ENCODE data around the gene GCNT2.
"Not testable (repeated sequence)": the region's sequence is repeated elsewhere in the genome, so short reads cannot be mapped to it uniquely, and the experiment has no call there.

GCNT2 gene

GRCh38 chr6:10658910-10659698 lies 138.0 kb downstream of the GCNT2 start:
- Histone ChIP-seq H3K4me3 (ENCODE audit: low read depth, low read length, poor library complexity, severe bottlenecking) (no peak overlapping the region), H3K9me2 (ENCODE audit: low read depth, low read length) (no peaks in the 10 kb centered on the region), H2AFZ (ENCODE audit: low read length) (no peak overlapping the region), H3K4me2 (ENCODE audit: low read length) (no peak overlapping the region), H3K36me3 (ENCODE audit: insufficient read depth, low read length) (no peaks in the 10 kb centered on the region), H3K27ac (ENCODE audit: low read depth, low read length, poor library complexity, severe bottlenecking) (no peak overlapping the region), H3K79me2 (ENCODE audit: insufficient read depth, low read length) (no peaks in the 10 kb centered on the region), H3K4me1 (ENCODE audit: insufficient read depth, low read length, severe bottlenecking) (no peaks in the 10 kb centered on the region), H3F3A (ENCODE audit: insufficient read depth, low read length) (no peaks in the 10 kb centered on the region), H3K9ac (ENCODE audit: low read length) (no peak overlapping the region), H3K9me3 (ENCODE audit: low read length) (no peaks in the 10 kb centered on the region), H4K20me1 (ENCODE audit: insufficient read depth, low read length) (no peaks in the 10 kb centered on the region), H3K27me3 (ENCODE audit: insufficient read depth, low read length) (no peaks in the 10 kb centered on the region; the same call in 1 of the 2 replicates)
- no peak for TF ChIP-seq CTCF (IDR thresholded peaks at IDR 0.05; ENCODE audit: low read length)
- TF ChIP-seq EZH2 (IDR thresholded peaks at IDR 0.05; ENCODE audit: borderline replicate concordance, low read length): no peak

- Histone ChIP-seq H3K4me2 (ENCODE audit: low read length) (no peak overlapping the region), H2AFZ (ENCODE audit: low read length) (no peak overlapping the region), H3K4me3 (ENCODE audit: low read depth, low read length, poor library complexity, severe bottlenecking) (no peak overlapping the region)
These were observed 138.7 kb downstream of the GCNT2 start for GRCh38 chr6:10659699-10660348.

GRCh38 chr6:10660431-10661191 lies 139.5 kb downstream of the GCNT2 start:
- H4K20me1 ChIP-seq (ENCODE audit: insufficient read depth, low read length); H2AFZ ChIP-seq (ENCODE audit: low read length): not testable (repeated sequence)

More at GRCh38 chr6:10659699-10660348, 138.7 kb downstream of the GCNT2 start:
- Histone ChIP-seq H3K27ac (ENCODE audit: low read depth, low read length, poor library complexity, severe bottlenecking) (no peak overlapping the region), H3K9me2 (ENCODE audit: low read depth, low read length) (no peaks in the 10 kb centered on the region), H3K27me3 (ENCODE audit: insufficient read depth, low read length) (no peaks in the 10 kb centered on the region; the same call in 1 of the 2 replicates), H3K9me3 (ENCODE audit: low read length) (no peaks in the 10 kb centered on the region), H3K79me2 (ENCODE audit: insufficient read depth, low read length) (no peaks in the 10 kb centered on the region), H3F3A (ENCODE audit: insufficient read depth, low read length) (no peaks in the 10 kb centered on the region), H3K4me1 (ENCODE audit: insufficient read depth, low read length, severe bottlenecking) (no peaks in the 10 kb centered on the region), H3K36me3 (ENCODE audit: insufficient read depth, low read length) (no peaks in the 10 kb centered on the region), H3K9ac (ENCODE audit: low read length) (no peak overlapping the region), H4K20me1 (ENCODE audit: insufficient read depth, low read length) (no peaks in the 10 kb centered on the region)
- TF ChIP-seq EZH2 (IDR thresholded peaks at IDR 0.05; ENCODE audit: borderline replicate concordance, low read length) (no peak), CTCF (IDR thresholded peaks at IDR 0.05; ENCODE audit: low read length) (no peak)

More at GRCh38 chr6:10660431-10661191, 139.5 kb downstream of the GCNT2 start:
- not testable (repeated sequence) for H3K27ac ChIP-seq (ENCODE audit: low read depth, low read length, poor library complexity, severe bottlenecking); H3K4me1 ChIP-seq (ENCODE audit: insufficient read depth, low read length, severe bottlenecking); H3K9me3 ChIP-seq (ENCODE audit: low read length); H3K4me2 ChIP-seq (ENCODE audit: low read length); H3F3A ChIP-seq (ENCODE audit: insufficient read depth, low read length); H3K36me3 ChIP-seq (ENCODE audit: insufficient read depth, low read length); H3K9ac ChIP-seq (ENCODE audit: low read length); H3K27me3 ChIP-seq (ENCODE audit: insufficient read depth, low read length); H3K9me2 ChIP-seq (ENCODE audit: low read depth, low read length); H3K79me2 ChIP-seq (ENCODE audit: insufficient read depth, low read length); H3K4me3 ChIP-seq (ENCODE audit: low read depth, low read length, poor library complexity, severe bottlenecking)
